Thyroid gland (tissue), 4 donors: ENCODE results near the gene LUZP4. TPM values are rescaled to one million over a fixed set of nuclear protein-coding genes. Genes with fewer than 3 reads are reported as not detected.

ENCODE experiments used
- DNase-seq, 2 donors: peaks; one replicate each; pipeline ENCODE4 v3.0.0-alpha.2; 2019
- H3K27ac ChIP-seq, 3 donors: fragments of 200-600 bp; sonication (generic); 1 replicate in 2 of 3; 2 replicates in 1 of 3; pipeline ENCODE4 v1.5.1; 2016 to 2019; ENCODE audit warnings: mild to moderate bottlenecking in 1 of 3, moderate library complexity in 1 of 3
- H3K27me3 ChIP-seq: fragments of 200-600 bp; sonication (generic); one replicate; pipeline ENCODE4 v1.5.1; 2019
- H3K36me3 ChIP-seq, 2 donors: fragments of 200-600 bp; sonication (generic); one replicate each; pipeline ENCODE4 v1.5.1; 2016 to 2019
- H3K4me1 ChIP-seq, 2 donors: fragments of 200-600 bp; sonication (generic); one replicate each; pipeline ENCODE4 v1.5.1; 2017 to 2019
- H3K4me3 ChIP-seq, 3 donors: fragments of 200-600 bp; sonication (generic); replicated peaks in 1 of 3; 1 replicate in 2 of 3; 2 replicates in 1 of 3; pipeline ENCODE4 v1.5.1; 2016; ENCODE audit warnings: mild to moderate bottlenecking in 1 of 3
- H3K9me3 ChIP-seq: fragments of 200-600 bp; sonication (generic); one replicate; pipeline ENCODE4 v1.5.1; 2017
- CTCF ChIP-seq, 6 experiments: fragments of 200-600 bp in 3 of 6; fragments of 450-650 bp in 3 of 6; sonication (generic) in 3 of 6; IDR thresholded peaks; one replicate each; pipeline ENCODE4 v1.5.1; 2016 to 2019; ENCODE audit warnings: antibody characterized with exemption in 6 of 6, mild to moderate bottlenecking in 2 of 6, inconsistent platforms in 1 of 6, moderate library complexity in 1 of 6
- POLR2A ChIP-seq, 2 donors: fragments of 450-650 bp; IDR thresholded peaks; one replicate each; pipeline ENCODE4 v1.6.1; 2017; ENCODE audit warnings: antibody characterized with exemption in 2 of 2, mild to moderate bottlenecking in 2 of 2, moderate library complexity in 1 of 2
- WGBS, 2 donors: methylation state at CpG; one replicate each; pipeline ENCODE4 v1.1.5; 2017; 5-methylcytosine and 5-hydroxymethylcytosine counted together
- intact Hi-C: fragments of 100-400 bp; cut with DNase I; formaldehyde crosslinking; loops from one replicate; pipeline ENCODE4 v1.15.1; 2023
- total RNA-seq, 4 donors: library from RNA; depleted of rRNA; stranded (reverse); fragments of >200 nt; gene quantifications; one replicate each; pipeline ENCODE4 v1.2.3, GENCODE V29; 2016

Gene LUZP4
- total RNA-seq: not detected

- no peaks in the 10 kb centered on the region for H3K4me1 ChIP-seq
- no peaks in the 10 kb centered on the region for H3K9me3 ChIP-seq
- intact Hi-C loops: no loop called here
- no peak within 1 kb of the TSS for H3K27ac ChIP-seq
- DNase-seq: no peak
- WGBS, 2 donors: 95 to 98% methylated on average over 15 to 17 of the region's 17 CpGs
- H3K27me3 ChIP-seq: no peaks in the 10 kb centered on the region
- H3K36me3 ChIP-seq: no peaks in the 10 kb centered on the region
- TF ChIP-seq POLR2A (IDR thresholded peaks at IDR 0.05): no peak
- TF ChIP-seq CTCF (IDR thresholded peaks at IDR 0.05): no peak
- H3K4me3 ChIP-seq: no peak within 1 kb of the TSS
Observed at GRCh38 chrX:115289465-115289864, at the start of gene LUZP4. Gene LUZP4, plus strand, starts transcription at chrX:115289715. Its CDS starts 45 bp downstream, at chrX:115289760.

GRCh38 chrX:115251458-115252233, 37.9 kb upstream of the LUZP4 start:
- DNase-seq: no peak
- 91 to 92% methylated on average over 2 of the region's 2 CpGs for WGBS, 2 donors
- TF ChIP-seq CTCF (IDR thresholded peaks at IDR 0.05) (no peak), POLR2A (IDR thresholded peaks at IDR 0.05) (no peak)

GRCh38 chrX:115255003-115255402, 34.5 kb upstream of the LUZP4 start:
- intact Hi-C loops: no loop called here
- TF ChIP-seq POLR2A (IDR thresholded peaks at IDR 0.05) (no peak), CTCF (IDR thresholded peaks at IDR 0.05) (no peak)
- no peaks in the 10 kb centered on the region for H3K36me3 ChIP-seq
- H3K4me1 ChIP-seq: no peaks in the 10 kb centered on the region
- H3K27ac ChIP-seq: no peak overlapping the region
- H3K9me3 ChIP-seq: no peaks in the 10 kb centered on the region
- H3K4me3 ChIP-seq: no peak overlapping the region
- WGBS, 2 donors: 92 to 93% methylated on average over 2 of the region's 2 CpGs
- H3K27me3 ChIP-seq: peaks cover 3% of the 10 kb centered on the region
- no peak for DNase-seq

More at GRCh38 chrX:115251458-115252233, 37.9 kb upstream of the LUZP4 start:
- Histone ChIP-seq H3K27ac (no peak overlapping the region), H3K36me3 (no peaks in the 10 kb centered on the region), H3K4me1 (no peaks in the 10 kb centered on the region), H3K9me3 (no peaks in the 10 kb centered on the region), H3K27me3 (no peaks in the 10 kb centered on the region), H3K4me3 (no peak overlapping the region)
- intact Hi-C loops: no loop called here

- H3K27me3 ChIP-seq: peaks cover 3% of the 10 kb centered on the region
- DNase-seq: no peak
- H3K4me3 ChIP-seq: no peak overlapping the region
- no peaks in the 10 kb centered on the region for H3K4me1 ChIP-seq
- H3K9me3 ChIP-seq: no peaks in the 10 kb centered on the region
- H3K36me3 ChIP-seq: no peaks in the 10 kb centered on the region
- intact Hi-C loops: no loop called here
- TF ChIP-seq POLR2A (IDR thresholded peaks at IDR 0.05) (no peak), CTCF (IDR thresholded peaks at IDR 0.05) (no peak)
- H3K27ac ChIP-seq: no peak overlapping the region
Observed at GRCh38 chrX:115257711-115258110, 31.8 kb upstream of the LUZP4 start.

- Histone ChIP-seq H3K27me3 (peaks cover 3% of the 10 kb centered on the region), H3K36me3 (no peaks in the 10 kb centered on the region), H3K27ac (no peak overlapping the region), H3K9me3 (no peaks in the 10 kb centered on the region), H3K4me1 (no peaks in the 10 kb centered on the region), H3K4me3 (no peak overlapping the region)
- intact Hi-C loops: no loop called here
- 81 to 90% methylated on average over 3 of the region's 3 CpGs for WGBS, 2 donors
- TF ChIP-seq CTCF (IDR thresholded peaks at IDR 0.05) (no peak), POLR2A (IDR thresholded peaks at IDR 0.05) (no peak)
- DNase-seq: no peak
Observed at GRCh38 chrX:115259238-115259875, 30.2 kb upstream of the LUZP4 start.
